NCI-H1105 treated with DMSO at 0.1 percent for 48 hours (cell line): ENCODE data around the gene SCRT2.
A peak's percentile ranks its signal among the peaks of the same experiment; 100 is the strongest.

Source experiments
- DNase-seq: peaks from one replicate; lab custom pipeline; 2025; lab: John Stamatoyannopoulos, UW

The SCRT2 gene

DNA sequence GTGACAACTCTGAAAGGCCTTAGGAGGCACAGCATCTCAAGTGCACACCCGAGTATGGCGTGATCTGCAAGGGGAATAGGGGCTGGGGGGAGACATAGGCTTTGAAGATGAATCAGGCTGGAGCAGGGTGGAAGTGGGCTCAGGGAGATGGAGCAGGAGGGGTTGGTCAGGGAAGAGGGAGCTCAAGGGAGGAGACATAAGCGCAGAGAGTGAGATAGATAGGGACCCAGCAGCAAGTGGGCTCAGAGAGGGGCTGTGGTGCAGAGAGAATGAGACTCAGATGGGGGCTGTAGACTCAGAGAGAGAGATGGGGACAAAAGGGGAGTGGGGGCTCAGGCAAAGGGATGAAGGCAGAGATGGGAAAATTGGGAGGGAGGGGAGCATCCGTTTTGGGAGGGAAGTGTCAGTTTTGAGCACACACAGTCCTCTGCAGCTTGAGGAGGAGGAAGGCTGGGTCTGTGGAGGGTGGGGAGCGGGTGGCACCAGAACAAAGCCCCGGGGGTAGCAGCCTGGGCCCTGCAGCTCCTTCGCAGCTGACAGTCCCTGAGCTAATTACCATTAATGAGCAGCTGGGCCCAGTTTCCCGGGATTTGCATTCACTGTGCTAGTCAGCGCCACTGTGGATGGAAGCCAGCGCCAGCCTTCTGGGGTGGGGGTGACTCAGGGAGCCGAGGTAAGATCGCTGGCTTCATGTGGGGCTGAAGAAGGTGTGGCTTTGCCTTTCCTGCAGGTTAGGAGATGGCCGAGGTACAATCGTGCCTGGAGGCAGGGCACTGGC is 41.3 kb downstream of the SCRT2 start:
- peak; percentile 63 for DNase-seq

- no peak for DNase-seq
Measured at GRCh38 chr20:631101-631500, 44.5 kb downstream of the SCRT2 start.

- DNase-seq: no peak
Measured at GRCh38 chr20:626579-626978, 49.0 kb downstream of the SCRT2 start.

DNA sequence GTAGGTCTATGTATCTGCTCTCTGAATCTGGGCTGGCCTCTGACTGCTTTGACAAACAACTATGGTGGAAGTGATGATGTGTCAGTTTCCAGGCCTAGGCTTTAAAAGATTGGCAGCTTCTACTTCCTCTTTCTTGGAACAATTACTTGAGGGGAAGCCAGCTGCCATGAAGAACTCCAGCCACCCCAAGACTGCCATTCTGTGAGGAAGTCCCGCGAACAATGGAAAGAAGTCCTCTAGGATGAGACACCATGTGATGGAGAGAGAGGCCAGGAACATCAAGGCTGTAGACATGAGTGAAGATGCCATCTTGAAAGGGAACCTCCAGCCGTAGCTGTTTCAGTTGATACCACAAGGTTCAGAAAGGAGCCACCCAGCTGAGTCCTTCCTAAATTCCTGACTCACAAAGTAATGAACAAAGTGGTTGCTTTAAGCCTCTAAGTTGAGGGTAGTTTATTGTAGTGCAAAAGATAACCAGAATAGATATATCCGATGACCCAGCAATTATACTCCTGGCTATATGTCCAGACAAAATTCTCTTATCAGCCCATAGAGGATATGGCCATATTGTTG is 50.2 kb downstream of the SCRT2 start:
- DNase-seq: no peak

GRCh38 chr20:623704-624103 is 51.9 kb downstream of the SCRT2 start:
- DNase-seq: no peak

- no peak for DNase-seq
Measured at GRCh38 chr20:623021-623420, 52.6 kb downstream of the SCRT2 start.

DNA sequence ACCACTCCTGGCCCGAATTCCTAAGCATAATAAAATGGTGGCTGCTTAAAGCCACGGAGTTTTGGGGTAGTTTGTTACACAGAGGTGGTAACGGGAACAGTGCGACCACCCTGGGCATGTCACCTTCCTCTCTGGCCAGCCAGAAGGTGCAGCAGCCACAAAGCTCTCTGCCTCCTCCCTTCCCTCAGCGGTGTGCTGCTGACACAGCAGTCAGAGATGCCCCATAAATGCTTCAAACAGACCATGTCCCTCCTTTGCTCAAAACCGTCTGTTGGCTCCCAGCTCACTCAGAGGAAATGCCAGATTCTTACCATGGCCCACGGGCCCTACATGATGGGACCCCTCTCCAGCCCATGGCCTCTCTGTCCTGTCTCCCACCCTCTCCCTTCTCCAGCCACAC is 53.4 kb downstream of the SCRT2 start:
- DNase-seq: no peak

DNA sequence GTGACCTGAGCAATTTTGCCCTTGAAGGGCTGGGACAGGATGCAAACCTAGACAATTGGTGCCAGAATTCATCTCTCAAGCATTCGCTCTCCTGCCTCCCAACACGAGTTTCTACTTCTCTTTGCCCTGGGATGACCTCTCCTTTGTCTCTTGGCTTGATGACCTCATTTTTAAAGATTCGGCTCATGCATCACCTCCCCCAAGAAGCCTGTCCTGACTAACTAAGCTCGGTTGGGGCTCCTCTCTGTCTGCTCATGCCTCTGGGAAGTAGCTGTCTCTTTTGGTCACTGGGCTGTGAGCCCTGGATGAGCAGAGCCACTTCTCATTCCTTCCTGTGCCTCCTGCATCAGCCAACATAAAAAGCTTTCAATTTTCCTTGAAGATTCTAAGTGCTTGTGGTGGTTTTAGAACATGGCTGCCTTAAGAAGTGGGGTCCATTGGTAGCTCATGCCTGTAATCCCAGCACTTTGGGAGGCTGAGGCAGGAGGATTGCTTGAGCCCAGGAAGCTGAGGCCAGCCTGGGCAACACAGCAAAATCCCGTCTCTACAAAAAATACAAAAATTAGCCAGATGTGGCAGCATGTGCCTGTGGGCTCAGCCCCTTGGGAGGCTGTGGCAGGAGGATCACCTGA is 54.4 kb downstream of the SCRT2 start:
- no peak for DNase-seq

DNA sequence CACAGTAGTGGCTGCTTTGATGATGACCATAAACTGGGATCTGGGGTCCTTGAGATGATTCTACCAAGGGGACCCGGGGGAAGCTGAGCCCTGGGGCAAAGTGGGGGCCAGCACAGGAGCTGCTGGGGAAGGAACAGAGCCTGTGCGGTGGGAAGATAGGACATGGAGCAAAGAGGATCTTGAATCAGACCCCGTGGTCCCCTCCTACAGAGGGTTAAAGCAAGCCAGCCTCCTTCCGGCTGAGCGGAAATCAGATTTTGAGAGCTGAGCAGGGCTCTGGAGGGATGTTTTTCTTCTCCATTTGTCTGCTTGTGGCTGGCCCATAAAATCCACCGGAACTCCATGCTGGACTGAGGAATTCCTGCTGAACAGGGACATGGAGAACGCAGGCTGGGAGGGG is 55.4 kb downstream of the SCRT2 start:
- no peak for DNase-seq

DNA sequence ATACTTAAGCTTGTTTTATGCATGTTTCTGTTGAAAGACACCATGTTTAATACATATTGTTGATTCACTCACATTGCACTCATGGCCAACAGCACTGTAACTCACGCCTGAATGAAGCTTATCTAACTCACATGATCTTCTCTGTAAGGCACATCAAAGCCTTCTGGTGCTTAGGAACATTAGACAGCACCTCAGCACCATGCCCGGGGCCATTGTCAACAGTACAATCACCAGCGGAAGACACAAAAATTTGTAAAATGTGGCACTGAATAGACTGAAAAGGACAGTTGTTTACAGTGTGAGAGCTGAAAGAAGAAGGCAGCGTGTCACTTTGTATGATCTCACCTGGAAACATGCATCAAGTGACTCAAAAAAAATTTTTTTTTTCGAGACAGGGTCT is 56.6 kb downstream of the SCRT2 start:
- DNase-seq: no peak

DNA sequence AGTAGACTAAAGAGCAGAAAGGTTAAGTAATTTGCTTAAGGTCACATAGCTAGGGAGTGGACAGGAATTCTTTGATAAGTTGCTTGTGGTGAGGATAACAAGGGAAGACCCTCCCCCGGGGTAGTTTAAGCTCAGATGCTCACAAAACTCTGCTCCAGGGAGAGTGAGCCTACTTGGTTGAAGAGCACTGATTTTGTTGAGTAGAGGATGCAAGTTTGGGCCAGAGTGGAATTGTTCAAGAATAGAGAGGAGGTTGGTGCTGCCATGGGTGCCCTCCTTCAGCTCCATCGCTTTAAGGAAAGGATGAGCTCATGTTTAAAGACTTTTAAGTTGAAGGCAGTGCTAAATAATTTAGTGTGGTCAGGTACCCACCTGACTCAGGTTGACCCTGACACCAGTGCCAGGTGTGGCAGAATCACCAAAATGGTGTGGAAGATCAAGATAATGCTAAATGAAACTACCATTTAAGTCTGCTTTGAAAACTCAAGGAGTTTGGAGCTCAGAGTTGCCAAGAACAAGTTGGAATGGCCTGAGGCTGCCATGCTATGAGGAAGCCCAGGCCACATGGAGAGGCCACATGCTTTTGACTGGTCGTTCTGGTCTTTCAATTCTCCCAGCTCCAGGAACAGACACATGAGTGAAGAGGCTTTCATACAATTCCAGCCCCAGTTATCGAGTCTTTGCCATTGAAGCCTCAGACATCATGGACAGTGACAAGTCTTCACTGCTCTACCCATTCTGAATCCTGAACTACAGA is 57.5 kb downstream of the SCRT2 start:
- no peak for DNase-seq

GRCh38 chr20:615514-615913 is 60.1 kb downstream of the SCRT2 start:
- no peak for DNase-seq

GRCh38 chr20:611843-612185 is 63.8 kb downstream of the SCRT2 start:
- no peak for DNase-seq
